Myocyte (in vitro differentiated cells): ENCODE measurements around the gene PTCD2. TPM values are rescaled to one million over a fixed set of nuclear protein-coding genes. Genes with fewer than 3 reads are reported as not detected.
A peak's percentile ranks its signal among the peaks of the same experiment; 100 is the strongest.
"Not testable (repeated sequence)": the region's sequence is repeated elsewhere in the genome, so short reads cannot be mapped to it uniquely, and the experiment has no call there.

Experiments used
- DNase-seq: peaks from one replicate; pipeline ENCODE4 v3.0.0-alpha.2; 2012; ENCODE audit warnings: low read depth
- total RNA-seq: library from RNA; depleted of rRNA; stranded (reverse); fragments of >200 nt; gene quantifications from 2 replicates; pipeline ENCODE4 v1.2.3, GENCODE V29; 2014

PTCD2 gene
- total RNA-seq, 1 donor from 2014 or later = 17.5 TPM

GRCh38 chr5:72378639-72379289, 58.6 kb downstream of the PTCD2 start:
- DNase-seq = peak; percentile 94

- peak; percentile 45 for DNase-seq
These were observed 59.8 kb downstream of the PTCD2 start for GRCh38 chr5:72379936-72380335.

GRCh38 chr5:72380492-72381274, 60.5 kb downstream of the PTCD2 start:
- DNase-seq = peak; percentile 72

GRCh38 chr5:72383280-72383679, 63.1 kb downstream of the PTCD2 start:
- peak; percentile 55 for DNase-seq

- DNase-seq = peak; percentile 60
These were observed 63.6 kb downstream of the PTCD2 start for GRCh38 chr5:72383726-72384125.

- no peak for DNase-seq
These were observed 66.5 kb downstream of the PTCD2 start for GRCh38 chr5:72386639-72387038.

GRCh38 chr5:72387985-72388384, 67.8 kb downstream of the PTCD2 start:
- peak; percentile 73 for DNase-seq

GRCh38 chr5:72388646-72389045, 68.5 kb downstream of the PTCD2 start:
- no peak for DNase-seq

GRCh38 chr5:72390836-72391235, 70.7 kb downstream of the PTCD2 start:
- peak; percentile 15 for DNase-seq

- peak; percentile 90 for DNase-seq
These were observed 72.2 kb downstream of the PTCD2 start for GRCh38 chr5:72392326-72392733.

GRCh38 chr5:72393052-72393451, 72.9 kb downstream of the PTCD2 start:
- no peak for DNase-seq

GRCh38 chr5:72394688-72395087, 74.5 kb downstream of the PTCD2 start:
- DNase-seq = no peak

GRCh38 chr5:72397836-72398235, 77.7 kb downstream of the PTCD2 start:
- no peak for DNase-seq

- DNase-seq = no peak
These were observed 80.8 kb downstream of the PTCD2 start for GRCh38 chr5:72400950-72401349.

- peak; percentile 59 for DNase-seq
These were observed 82.3 kb downstream of the PTCD2 start for GRCh38 chr5:72402381-72402890.

GRCh38 chr5:72402959-72403628, 82.9 kb downstream of the PTCD2 start:
- no peak for DNase-seq

- DNase-seq = not testable (repeated sequence)
These were observed 84.6 kb downstream of the PTCD2 start for GRCh38 chr5:72404771-72405170.

GRCh38 chr5:72407078-72407477, 86.9 kb downstream of the PTCD2 start:
- no peak for DNase-seq

GRCh38 chr5:72407541-72407940, 87.4 kb downstream of the PTCD2 start:
- no peak for DNase-seq

- DNase-seq = no peak
These were observed 88.0 kb downstream of the PTCD2 start for GRCh38 chr5:72408127-72408526.

- DNase-seq = no peak
These were observed 88.4 kb downstream of the PTCD2 start for GRCh38 chr5:72408603-72409002.

- DNase-seq = no peak
These were observed 90.6 kb downstream of the PTCD2 start for GRCh38 chr5:72410688-72411295.
